Vagina (tissue), 2 donors: ENCODE data around the gene LBH. TPM values are rescaled to one million over a fixed set of nuclear protein-coding genes. Genes with fewer than 3 reads are reported as not detected.

ENCODE experiments used
- DNase-seq, 2 donors: peaks; one replicate each; pipeline ENCODE4 v3.0.0-alpha.2; 2017; ENCODE audit errors: extremely low spot score in 2 of 2
- H3K27ac ChIP-seq: fragments of 200-600 bp; sonication (generic); one replicate; pipeline ENCODE4 v1.5.1; 2019
- H3K27me3 ChIP-seq: fragments of 200-600 bp; sonication (generic); one replicate; pipeline ENCODE4 v1.5.1; 2019
- H3K36me3 ChIP-seq, 2 donors: fragments of 200-600 bp; sonication (generic); one replicate each; pipeline ENCODE4 v1.5.1; 2017 to 2019
- H3K4me1 ChIP-seq: fragments of 200-600 bp; sonication (generic); one replicate; pipeline ENCODE4 v1.5.1; 2019
- H3K4me3 ChIP-seq, 2 donors: fragments of 200-600 bp; sonication (generic); 1 replicate in 1 of 2; 2 replicates in 1 of 2; pipeline ENCODE4 v1.5.1; 2016 to 2019
- H3K9me3 ChIP-seq: fragments of 200-600 bp; sonication (generic); one replicate; pipeline ENCODE4 v1.5.1; 2019
- POLR2A ChIP-seq, 2 donors: fragments of 450-650 bp; IDR thresholded peaks; one replicate each; pipeline ENCODE4 v1.6.1; 2017; ENCODE audit warnings: antibody characterized with exemption in 2 of 2, mild to moderate bottlenecking in 2 of 2, moderate library complexity in 2 of 2
- POLR2AphosphoS5 ChIP-seq, 2 donors: sonication (generic); formaldehyde crosslinking; IDR thresholded peaks; one replicate each; pipeline ENCODE4 v1.9.0; 2017; ENCODE audit warnings: antibody characterized with exemption in 2 of 2, mild to moderate bottlenecking in 2 of 2, low read depth in 1 of 2; ENCODE audit not compliant: insufficient read depth in 1 of 2
- intact Hi-C: fragments of 100-400 bp; cut with DNase I; formaldehyde crosslinking; loops from one replicate; pipeline ENCODE4 v1.15.1; 2023
- total RNA-seq: library from RNA; depleted of rRNA; stranded (reverse); fragments of >200 nt; gene quantifications from one replicate; pipeline ENCODE4 v1.2.3, GENCODE V29; 2016
- TF ChIP-seq, protein P1 (sequence below), 3 experiments: fragments of 450-650 bp in 2 of 3; fragments of 200-600 bp in 1 of 3; sonication (generic) in 1 of 3; IDR thresholded peaks; one replicate each; pipeline ENCODE4 v1.5.1; 2017 to 2019; ENCODE audit warnings: antibody characterized with exemption in 3 of 3, mild to moderate bottlenecking in 2 of 3, moderate library complexity in 2 of 3

Gene LBH
- total RNA-seq, 1 donor from 2014 or later, result 28.0 TPM

DNA sequence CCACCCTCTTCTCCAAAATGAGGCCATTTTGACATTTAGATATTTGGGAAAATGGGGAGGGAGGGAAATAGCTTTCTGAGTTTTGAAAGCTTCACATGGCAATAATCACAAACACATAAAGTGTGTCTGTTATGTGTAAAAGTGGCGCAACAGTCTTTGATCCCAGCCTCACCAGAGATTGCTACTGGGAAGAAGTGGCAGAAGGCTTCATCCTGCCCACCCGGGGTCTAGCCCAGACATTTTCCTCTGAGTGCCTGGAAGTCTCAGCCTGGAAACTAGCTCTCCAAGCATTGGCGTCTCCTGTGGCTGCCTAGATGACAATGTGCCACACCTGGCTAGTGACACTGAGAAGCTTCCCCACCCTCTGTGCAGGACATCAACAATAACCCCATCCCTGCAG lies 1.7 kb upstream of the LBH start:
- intact Hi-C loops, result no loop called here
- Histone ChIP-seq H3K4me3 (no peak overlapping the region), H3K27me3 (no peaks in the 10 kb centered on the region), H3K36me3 (no peaks in the 10 kb centered on the region), H3K4me1 (peaks cover 42% of the 10 kb centered on the region), H3K9me3 (no peaks in the 10 kb centered on the region), H3K27ac (no peak overlapping the region)
- TF ChIP-seq POLR2AphosphoS5 (IDR thresholded peaks at IDR 0.05; ENCODE audit: insufficient read depth in 1 of 2, low read depth in 1 of 2), result no peak
- no peak for TF ChIP-seq POLR2A (IDR thresholded peaks at IDR 0.05)
- TF ChIP-seq, protein P1, sequence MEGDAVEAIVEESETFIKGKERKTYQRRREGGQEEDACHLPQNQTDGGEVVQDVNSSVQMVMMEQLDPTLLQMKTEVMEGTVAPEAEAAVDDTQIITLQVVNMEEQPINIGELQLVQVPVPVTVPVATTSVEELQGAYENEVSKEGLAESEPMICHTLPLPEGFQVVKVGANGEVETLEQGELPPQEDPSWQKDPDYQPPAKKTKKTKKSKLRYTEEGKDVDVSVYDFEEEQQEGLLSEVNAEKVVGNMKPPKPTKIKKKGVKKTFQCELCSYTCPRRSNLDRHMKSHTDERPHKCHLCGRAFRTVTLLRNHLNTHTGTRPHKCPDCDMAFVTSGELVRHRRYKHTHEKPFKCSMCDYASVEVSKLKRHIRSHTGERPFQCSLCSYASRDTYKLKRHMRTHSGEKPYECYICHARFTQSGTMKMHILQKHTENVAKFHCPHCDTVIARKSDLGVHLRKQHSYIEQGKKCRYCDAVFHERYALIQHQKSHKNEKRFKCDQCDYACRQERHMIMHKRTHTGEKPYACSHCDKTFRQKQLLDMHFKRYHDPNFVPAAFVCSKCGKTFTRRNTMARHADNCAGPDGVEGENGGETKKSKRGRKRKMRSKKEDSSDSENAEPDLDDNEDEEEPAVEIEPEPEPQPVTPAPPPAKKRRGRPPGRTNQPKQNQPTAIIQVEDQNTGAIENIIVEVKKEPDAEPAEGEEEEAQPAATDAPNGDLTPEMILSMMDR (IDR thresholded peaks at IDR 0.05), result no peak
- no peak for DNase-seq

DNA sequence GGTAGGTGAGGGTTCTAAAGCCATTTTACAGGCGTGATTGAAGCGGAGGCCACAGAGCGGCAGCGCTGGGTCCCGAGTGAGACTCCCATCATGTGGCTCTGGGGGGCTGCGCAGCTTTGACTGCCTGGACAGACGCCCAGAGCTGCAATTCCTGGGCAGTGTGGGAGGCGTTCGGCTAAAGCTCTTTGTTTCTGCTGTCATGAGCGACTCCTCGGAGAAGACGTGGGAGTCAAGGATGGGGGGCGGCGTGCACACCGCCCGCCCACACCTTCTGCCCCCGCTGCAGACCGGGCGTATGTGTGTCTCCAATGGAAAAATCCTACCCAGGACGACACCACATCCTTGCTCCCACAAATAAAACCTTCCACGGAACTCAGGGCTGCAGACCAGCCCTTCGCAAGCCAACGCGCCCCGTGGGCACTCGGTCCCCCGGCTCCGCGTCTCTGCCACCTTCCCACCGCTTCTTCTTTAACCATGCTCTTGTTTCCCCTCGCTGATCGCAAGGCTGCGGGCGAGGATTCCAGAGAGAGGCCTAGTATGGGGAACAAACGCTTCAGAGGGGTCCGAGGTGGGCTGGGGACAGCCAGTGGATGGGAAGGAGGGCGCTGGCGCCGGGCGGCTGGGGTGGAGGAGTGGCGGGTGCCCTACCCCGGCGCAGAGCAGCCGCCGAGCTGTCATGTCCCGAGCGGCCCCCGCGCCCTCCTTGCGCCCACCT lies 680 bp upstream of the LBH start:
- Histone ChIP-seq H3K36me3 (no peaks in the 10 kb centered on the region), H3K27ac (peak overlapping the region; percentile 79), H3K27me3 (no peaks in the 10 kb centered on the region), H3K4me1 (peaks cover 42% of the 10 kb centered on the region), H3K9me3 (no peaks in the 10 kb centered on the region), H3K4me3 (peak overlapping the region; percentile 58 to 93)
- peak in 1 of 2 donors; percentile 92 for DNase-seq
- no peak for TF ChIP-seq POLR2A (IDR thresholded peaks at IDR 0.05)
- TF ChIP-seq, protein P1 (IDR thresholded peaks at IDR 0.05), result no peak
- peak in 1 of 2 donors; percentile 66 for TF ChIP-seq POLR2AphosphoS5 (IDR thresholded peaks at IDR 0.05; ENCODE audit: insufficient read depth in 1 of 2, low read depth in 1 of 2)
- intact Hi-C loops, result loop anchor here (10.0 kb wide), 1 partner anchor 214 kb away; the partner anchor contains the start of gene LCLAT1

DNA sequence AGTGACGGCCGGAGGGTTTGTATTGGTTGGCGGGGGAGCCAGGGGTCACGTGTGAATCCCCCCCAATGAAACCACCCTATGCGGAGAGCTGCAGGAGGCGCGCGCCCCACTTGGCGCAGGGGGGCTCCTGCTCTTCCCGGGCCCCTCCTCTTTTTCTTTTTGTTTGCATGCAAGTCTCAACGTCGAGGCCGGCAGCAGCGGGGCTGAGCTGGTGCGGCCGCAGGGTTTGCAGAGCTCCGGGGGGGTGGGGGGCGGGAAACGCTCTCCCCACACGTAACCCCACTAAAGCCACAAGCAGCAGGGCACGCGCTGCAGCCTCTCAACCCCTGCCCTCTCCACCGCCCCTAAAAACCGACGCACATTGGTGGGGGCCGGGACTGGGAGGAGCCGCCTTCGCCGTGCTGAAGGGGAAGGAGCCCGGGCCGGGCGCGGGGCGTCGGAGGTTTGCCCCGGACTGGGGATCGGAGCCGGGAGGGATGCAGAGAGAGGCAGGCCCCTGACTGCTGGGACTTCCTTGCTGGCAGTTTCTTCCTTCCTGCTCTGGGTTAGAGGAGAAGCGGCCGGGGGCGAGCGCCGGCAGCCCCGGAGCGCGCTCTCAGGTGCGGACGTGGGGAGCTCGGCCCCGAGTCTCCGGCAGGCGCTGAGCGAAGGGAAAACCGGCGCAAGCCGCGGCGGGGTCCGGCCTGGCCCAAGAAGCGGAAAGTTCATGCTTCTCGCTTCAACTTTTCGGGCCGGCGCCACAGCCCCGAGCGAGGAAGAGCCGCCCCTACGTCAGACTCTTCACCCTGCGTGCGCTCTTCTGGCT lies 864 bp downstream of the LBH start:
- Histone ChIP-seq H3K9me3 (no peaks in the 10 kb centered on the region), H3K27ac (peak overlapping the region; percentile 79), H3K36me3 (no peaks in the 10 kb centered on the region), H3K4me3 (peak overlapping the region; percentile 58 to 93), H3K27me3 (no peaks in the 10 kb centered on the region), H3K4me1 (peaks cover 54% of the 10 kb centered on the region)
- intact Hi-C loops, result loop anchor here (10.0 kb wide), 1 partner anchor 213 kb away; the partner anchor contains the start of gene LCLAT1
- peak in 1 of 2 donors; percentile 90 for DNase-seq
- TF ChIP-seq, protein P1 (IDR thresholded peaks at IDR 0.05), result no peak
- TF ChIP-seq POLR2AphosphoS5 (IDR thresholded peaks at IDR 0.05; ENCODE audit: insufficient read depth in 1 of 2, low read depth in 1 of 2), result peak in 1 of 2 donors; percentile 67
- no peak for TF ChIP-seq POLR2A (IDR thresholded peaks at IDR 0.05)

DNA sequence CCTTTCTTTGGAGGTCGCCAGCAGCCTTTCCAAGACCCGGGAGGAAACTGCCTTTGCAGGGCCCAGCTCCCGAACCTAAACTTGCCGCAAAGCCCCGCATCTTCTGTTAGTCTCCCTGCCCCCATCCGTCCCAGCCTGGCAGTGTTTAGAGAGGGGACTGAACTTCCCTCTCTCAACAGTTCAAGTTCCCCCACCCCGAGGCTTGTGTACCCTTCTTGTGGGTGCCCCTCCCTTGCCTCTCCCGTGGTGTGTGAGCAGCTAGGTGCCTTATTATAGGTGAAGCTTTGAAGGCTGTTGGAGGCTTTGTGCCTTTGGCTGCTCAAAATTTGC lies 1.4 kb downstream of the LBH start:
- intact Hi-C loops, result loop anchor here (10.0 kb wide), 1 partner anchor 212 kb away; the partner anchor contains the start of gene LCLAT1
- no peaks in the 10 kb centered on the region for H3K27me3 ChIP-seq
- peak in 1 of 2 donors; percentile 89 for DNase-seq

More for the DNA sequence above, 1.4 kb downstream of the LBH start:
- H3K4me1 ChIP-seq, result peaks cover 59% of the 10 kb centered on the region
- H3K27ac ChIP-seq, result peak overlapping the region; percentile 79
- H3K36me3 ChIP-seq, result no peaks in the 10 kb centered on the region
- H3K9me3 ChIP-seq, result no peaks in the 10 kb centered on the region
- TF ChIP-seq, protein P1 (IDR thresholded peaks at IDR 0.05), result no peak
- no peak for TF ChIP-seq POLR2AphosphoS5 (IDR thresholded peaks at IDR 0.05; ENCODE audit: insufficient read depth in 1 of 2, low read depth in 1 of 2)
- no peak for TF ChIP-seq POLR2A (IDR thresholded peaks at IDR 0.05)
- H3K4me3 ChIP-seq, result peak overlapping the region; percentile 58 to 93
